ENCODE results near the gene CR1L. TPM values are rescaled to one million over a fixed set of nuclear protein-coding genes. Genes with fewer than 3 reads are reported as not detected.
"Not testable (repeated sequence)": the region's sequence is repeated elsewhere in the genome, so short reads cannot be mapped to it uniquely, and the experiment has no call there.

The CR1L gene
- polyA plus RNA-seq, 1 donor from 2014 or later, result not detected

DNA sequence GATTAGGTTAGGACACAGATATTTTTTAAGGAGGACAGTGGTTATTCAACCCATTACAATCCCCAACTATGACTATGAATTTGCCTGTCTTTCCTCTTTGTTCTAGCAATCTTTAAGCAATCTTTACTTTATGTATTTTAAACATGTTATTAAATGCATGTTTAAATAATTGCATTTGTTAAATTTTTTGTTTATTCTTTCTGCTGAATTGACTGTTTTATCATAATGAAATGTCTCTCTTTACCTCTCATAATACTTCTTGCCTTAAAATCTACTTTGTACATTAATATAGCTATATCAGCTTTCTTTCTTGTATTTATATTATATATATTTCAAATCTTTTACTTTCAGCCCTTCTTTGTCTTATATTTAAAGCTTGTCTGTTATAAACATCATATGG lies 46.1 kb downstream of the CR1L start:
- no peaks in the 10 kb centered on the region for H3K36me3 ChIP-seq (ENCODE audit: insufficient read depth, low read length)
- H2AFZ ChIP-seq (ENCODE audit: low read depth, low read length), result no peak overlapping the region
- H3K4me2 ChIP-seq (ENCODE audit: low read length), result no peak overlapping the region
- no peak overlapping the region for H3K27ac ChIP-seq (ENCODE audit: low read length)
- H3F3A ChIP-seq (ENCODE audit: insufficient read depth, low read length, poor library complexity, severe bottlenecking), result no peaks in the 10 kb centered on the region
- H3K79me2 ChIP-seq (replicated peaks; ENCODE audit: insufficient read depth, low read length), result no peaks in the 10 kb centered on the region
- no peaks in the 10 kb centered on the region for H3K9me2 ChIP-seq (ENCODE audit: insufficient read depth, low read length)
- TF ChIP-seq MXI1 (conservative IDR thresholded peaks at IDR 0.05; ENCODE audit: poor library complexity, severe bottlenecking) (no peak), EZH2 (IDR thresholded peaks at IDR 0.05; ENCODE audit: borderline replicate concordance, insufficient read depth, low read length, poor library complexity, severe bottlenecking) (no peak), SMC3 (conservative IDR thresholded peaks at IDR 0.05; ENCODE audit: poor library complexity) (no peak), POLR2AphosphoS5 (IDR thresholded peaks at IDR 0.05) (no peak), REST (IDR thresholded peaks at IDR 0.05; ENCODE audit: borderline replicate concordance) (no peak), EP300 (conservative IDR thresholded peaks at IDR 0.05; ENCODE audit: poor library complexity, severe bottlenecking) (no peak), RAD21 (conservative IDR thresholded peaks at IDR 0.05) (no peak), TAF1 (IDR thresholded peaks at IDR 0.05; ENCODE audit: low read depth) (no peak), CTCF (IDR thresholded peaks at IDR 0.05; ENCODE audit: poor library complexity, severe bottlenecking) (no peak)
- H3K4me3 ChIP-seq (ENCODE audit: low read length), result no peak overlapping the region
- no peaks in the 10 kb centered on the region for H3K27me3 ChIP-seq (ENCODE audit: insufficient read depth, low read depth, low read length)
- no peak overlapping the region for H3K9ac ChIP-seq (ENCODE audit: low read length)
- H4K20me1 ChIP-seq (ENCODE audit: insufficient read depth), result no peaks in the 10 kb centered on the region
- no peaks in the 10 kb centered on the region for H3K9me3 ChIP-seq (ENCODE audit: low read length)

- Histone ChIP-seq H3K27me3 (ENCODE audit: insufficient read depth, low read depth, low read length) (no peaks in the 10 kb centered on the region), H3K9me2 (ENCODE audit: insufficient read depth, low read length) (no peaks in the 10 kb centered on the region), H3F3A (ENCODE audit: insufficient read depth, low read length, poor library complexity, severe bottlenecking) (no peaks in the 10 kb centered on the region), H3K36me3 (ENCODE audit: insufficient read depth, low read length) (no peaks in the 10 kb centered on the region), H3K79me2 (replicated peaks; ENCODE audit: insufficient read depth, low read length) (no peaks in the 10 kb centered on the region), H3K4me3 (ENCODE audit: low read length) (no peak overlapping the region), H3K4me2 (ENCODE audit: low read length) (no peak overlapping the region), H4K20me1 (ENCODE audit: insufficient read depth) (no peaks in the 10 kb centered on the region), H3K9me3 (ENCODE audit: low read length) (no peaks in the 10 kb centered on the region), H2AFZ (ENCODE audit: low read depth, low read length) (no peak overlapping the region), H3K27ac (ENCODE audit: low read length) (no peak overlapping the region), H3K9ac (ENCODE audit: low read length) (no peak overlapping the region)
- TF ChIP-seq CTCF (IDR thresholded peaks at IDR 0.05; ENCODE audit: poor library complexity, severe bottlenecking) (no peak), SMC3 (conservative IDR thresholded peaks at IDR 0.05; ENCODE audit: poor library complexity) (no peak), EZH2 (IDR thresholded peaks at IDR 0.05; ENCODE audit: borderline replicate concordance, insufficient read depth, low read length, poor library complexity, severe bottlenecking) (no peak), EP300 (conservative IDR thresholded peaks at IDR 0.05; ENCODE audit: poor library complexity, severe bottlenecking) (no peak), MXI1 (conservative IDR thresholded peaks at IDR 0.05; ENCODE audit: poor library complexity, severe bottlenecking) (no peak), REST (IDR thresholded peaks at IDR 0.05; ENCODE audit: borderline replicate concordance) (no peak), POLR2AphosphoS5 (IDR thresholded peaks at IDR 0.05) (no peak), TAF1 (IDR thresholded peaks at IDR 0.05; ENCODE audit: low read depth) (no peak), RAD21 (conservative IDR thresholded peaks at IDR 0.05) (no peak)
Measured at GRCh38 chr1:207691841-207692240, 46.9 kb downstream of the CR1L start.

- H3K4me2 ChIP-seq (ENCODE audit: low read length); H4K20me1 ChIP-seq (ENCODE audit: insufficient read depth); H2AFZ ChIP-seq (ENCODE audit: low read depth, low read length); H3K9me2 ChIP-seq (ENCODE audit: insufficient read depth, low read length); H3K79me2 ChIP-seq (replicated peaks; ENCODE audit: insufficient read depth, low read length); H3K27ac ChIP-seq (ENCODE audit: low read length); H3F3A ChIP-seq (ENCODE audit: insufficient read depth, low read length, poor library complexity, severe bottlenecking); H3K36me3 ChIP-seq (ENCODE audit: insufficient read depth, low read length); H3K9me3 ChIP-seq (ENCODE audit: low read length); H3K4me3 ChIP-seq (ENCODE audit: low read length); H3K27me3 ChIP-seq (ENCODE audit: insufficient read depth, low read depth, low read length); H3K9ac ChIP-seq (ENCODE audit: low read length): not testable (repeated sequence)
Measured at GRCh38 chr1:207692291-207692690, 47.4 kb downstream of the CR1L start.
